RWPE2 (cell line): ENCODE measurements around the gene MFGE8.

Source experiments
- ATAC-seq: fragments of 200-7000 bp; cut with Tn5 transposase; 3 replicates; pipeline ENCODE4 v1.9.1; 2021; ENCODE audit warnings: low read depth
- DNase-seq: peaks from one replicate; pipeline ENCODE4 v3.0.0-alpha.2; 2020; ENCODE audit warnings: low spot score
- H3K27ac ChIP-seq: fragments of 450-650 bp; 2 replicates; pipeline ENCODE4 v1.5.1; 2017; ENCODE audit warnings: mild to moderate bottlenecking; ENCODE audit not compliant: poor library complexity, severe bottlenecking
- H3K27me3 ChIP-seq: fragments of 250-450 bp; sonication (Bioruptor Pico); 2 replicates; pipeline ENCODE4 v1.5.1; 2021; ENCODE audit warnings: mild to moderate bottlenecking, moderate library complexity; ENCODE audit not compliant: insufficient read depth, poor library complexity, severe bottlenecking
- H3K36me3 ChIP-seq: fragments of 250-450 bp; sonication (Bioruptor Pico); 2 replicates; pipeline ENCODE4 v1.5.1; 2020; ENCODE audit warnings: low read depth, mild to moderate bottlenecking, moderate library complexity
- H3K4me1 ChIP-seq: fragments of 250-450 bp; sonication (Bioruptor Pico); 2 replicates; pipeline ENCODE4 v1.5.1; 2021; ENCODE audit warnings: mild to moderate bottlenecking, moderate library complexity; ENCODE audit not compliant: insufficient read depth, poor library complexity, severe bottlenecking
- H3K4me3 ChIP-seq: fragments of 250-450 bp; sonication (Bioruptor Pico); 2 replicates; pipeline ENCODE4 v1.5.1; 2021; ENCODE audit warnings: mild to moderate bottlenecking, moderate library complexity; ENCODE audit not compliant: severe bottlenecking
- H3K9me3 ChIP-seq: fragments of 250-450 bp; sonication (Bioruptor Pico); 2 replicates; pipeline ENCODE4 v1.5.1; 2021; ENCODE audit warnings: mild to moderate bottlenecking, moderate library complexity; ENCODE audit not compliant: severe bottlenecking
- CTCF ChIP-seq: fragments of 450-650 bp; IDR thresholded peaks from one replicate; pipeline ENCODE4 v1.5.1; 2017; ENCODE audit warnings: mild to moderate bottlenecking, moderate library complexity; ENCODE audit not compliant: poor library complexity, severe bottlenecking

The MFGE8 gene

GRCh38 chr15:88860212-88860611 is 53.0 kb downstream of the MFGE8 start:
- Histone ChIP-seq H3K4me1 (no peaks in the 10 kb centered on the region), H3K36me3 (no peaks in the 10 kb centered on the region), H3K27me3 (no peaks in the 10 kb centered on the region), H3K9me3 (peaks cover 4% of the 10 kb centered on the region), H3K27ac (no peak overlapping the region), H3K4me3 (no peak overlapping the region)
- ATAC-seq (no peak), DNase-seq (no peak)
- TF ChIP-seq CTCF = no peak

- Histone ChIP-seq H3K27me3 (no peaks in the 10 kb centered on the region), H3K4me1 (no peaks in the 10 kb centered on the region), H3K36me3 (no peaks in the 10 kb centered on the region), H3K27ac (no peak overlapping the region), H3K4me3 (no peak overlapping the region), H3K9me3 (peaks cover 4% of the 10 kb centered on the region)
- ATAC-seq (peak; percentile 25; the same call in 1 of the 3 replicates), DNase-seq (no peak)
- no peak for TF ChIP-seq CTCF
Measured at GRCh38 chr15:88859550-88859949, 53.6 kb downstream of the MFGE8 start.

DNA sequence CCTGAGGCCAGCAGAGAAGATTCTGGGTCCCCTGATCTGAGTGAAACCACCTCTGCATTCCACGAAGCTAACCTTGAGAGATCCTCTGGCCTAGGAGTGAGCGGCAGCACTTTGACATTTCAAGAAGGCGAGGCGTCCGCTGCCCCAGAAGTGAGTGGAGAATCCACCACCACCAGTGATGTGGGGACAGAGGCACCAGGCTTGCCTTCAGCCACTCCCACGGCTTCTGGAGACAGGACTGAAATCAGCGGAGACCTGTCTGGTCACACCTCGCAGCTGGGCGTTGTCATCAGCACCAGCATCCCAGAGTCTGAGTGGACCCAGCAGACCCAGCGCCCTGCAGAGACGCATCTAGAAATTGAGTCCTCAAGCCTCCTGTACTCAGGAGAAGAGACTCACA is 54.2 kb downstream of the MFGE8 start:
- DNase-seq (no peak), ATAC-seq (no peak; the same call in 2 of the 3 replicates)
- H3K4me1 ChIP-seq = no peaks in the 10 kb centered on the region

DNA sequence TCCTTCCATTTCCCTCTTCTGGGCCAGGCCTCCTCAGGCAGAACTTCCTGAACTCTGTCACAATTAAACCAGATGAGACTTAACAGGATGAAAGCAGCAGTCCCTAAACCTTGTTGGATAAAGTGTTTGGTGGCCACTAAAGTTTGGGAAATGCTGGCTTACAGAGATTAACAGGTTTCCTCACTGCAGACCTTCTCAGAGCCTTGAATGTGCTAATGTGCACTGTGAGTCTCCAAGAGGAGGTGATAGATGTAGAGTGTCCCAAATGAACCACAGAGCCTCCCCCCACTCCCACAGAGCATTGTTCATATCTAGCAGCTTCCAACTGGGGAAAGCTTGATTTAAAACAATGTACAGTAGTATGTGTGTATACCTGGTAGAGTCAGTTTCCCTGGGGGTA is 60.7 kb downstream of the MFGE8 start:
- no peaks in the 10 kb centered on the region for H3K4me1 ChIP-seq
- no peaks in the 10 kb centered on the region for H3K36me3 ChIP-seq
- DNase-seq = no peak
- H3K27me3 ChIP-seq = no peaks in the 10 kb centered on the region
- no peak overlapping the region for H3K4me3 ChIP-seq
- TF ChIP-seq CTCF = no peak
- no peak overlapping the region for H3K27ac ChIP-seq
- peaks cover 2% of the 10 kb centered on the region for H3K9me3 ChIP-seq
- ATAC-seq = no peak

More for the DNA sequence above, 54.2 kb downstream of the MFGE8 start:
- no peak overlapping the region for H3K4me3 ChIP-seq
- TF ChIP-seq CTCF = no peak
- peaks cover 5% of the 10 kb centered on the region for H3K9me3 ChIP-seq
- no peak overlapping the region for H3K27ac ChIP-seq
- H3K27me3 ChIP-seq = no peaks in the 10 kb centered on the region
- H3K36me3 ChIP-seq = no peaks in the 10 kb centered on the region

DNA sequence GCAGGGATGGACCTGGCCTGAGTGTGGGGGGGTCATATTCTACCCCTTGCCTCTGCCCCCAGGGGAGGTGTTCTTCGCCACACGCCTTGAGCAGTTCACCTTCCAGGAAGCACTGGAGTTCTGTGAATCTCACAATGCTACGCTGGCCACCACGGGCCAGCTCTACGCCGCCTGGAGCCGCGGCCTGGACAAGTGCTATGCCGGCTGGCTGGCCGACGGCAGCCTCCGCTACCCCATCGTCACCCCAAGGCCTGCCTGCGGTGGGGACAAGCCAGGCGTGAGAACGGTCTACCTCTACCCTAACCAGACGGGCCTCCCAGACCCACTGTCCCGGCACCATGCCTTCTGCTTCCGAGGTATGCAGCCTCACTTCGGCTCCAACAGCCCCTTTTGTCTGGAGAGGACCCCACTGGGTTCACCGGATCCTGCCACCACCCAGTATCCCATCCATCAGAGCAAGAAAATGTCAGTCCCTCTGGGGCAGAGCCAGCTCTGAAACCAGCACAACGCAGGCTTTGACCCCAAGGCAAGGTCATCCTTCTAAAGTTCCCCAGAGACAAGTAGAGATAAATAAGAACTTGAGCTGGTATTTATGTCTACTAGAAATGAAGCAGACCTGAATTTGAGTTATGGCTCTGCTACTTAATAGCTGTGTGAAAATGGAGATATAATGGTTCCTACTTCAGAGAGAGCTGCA is 63.7 kb downstream of the MFGE8 start:
- ATAC-seq = no peak
- Histone ChIP-seq H3K36me3 (no peaks in the 10 kb centered on the region), H3K4me1 (no peaks in the 10 kb centered on the region), H3K27me3 (no peaks in the 10 kb centered on the region), H3K4me3 (no peak overlapping the region), H3K27ac (no peak overlapping the region), H3K9me3 (peaks cover 2% of the 10 kb centered on the region)
- no peak for DNase-seq
- no peak for TF ChIP-seq CTCF
